Stimulated activated CD4-positive, alpha-beta T cell treated with anti-CD3 and anti-CD28 coated beads, Interleukin-15, amount 100 ng/mL, for 1 hour (primary cell): ENCODE data around the gene ALDH9A1.
A peak's percentile ranks its signal among the peaks of the same experiment; 100 is the strongest.
"Not testable (repeated sequence)": the region's sequence is repeated elsewhere in the genome, so short reads cannot be mapped to it uniquely, and the experiment has no call there.

Source experiments
- DNase-seq, 2 donors: peaks; one replicate each; pipeline ENCODE4 v3.0.0-alpha.2; 2020; ENCODE audit warnings: low read depth in 1 of 2, low spot score in 1 of 2

The ALDH9A1 gene

DNA sequence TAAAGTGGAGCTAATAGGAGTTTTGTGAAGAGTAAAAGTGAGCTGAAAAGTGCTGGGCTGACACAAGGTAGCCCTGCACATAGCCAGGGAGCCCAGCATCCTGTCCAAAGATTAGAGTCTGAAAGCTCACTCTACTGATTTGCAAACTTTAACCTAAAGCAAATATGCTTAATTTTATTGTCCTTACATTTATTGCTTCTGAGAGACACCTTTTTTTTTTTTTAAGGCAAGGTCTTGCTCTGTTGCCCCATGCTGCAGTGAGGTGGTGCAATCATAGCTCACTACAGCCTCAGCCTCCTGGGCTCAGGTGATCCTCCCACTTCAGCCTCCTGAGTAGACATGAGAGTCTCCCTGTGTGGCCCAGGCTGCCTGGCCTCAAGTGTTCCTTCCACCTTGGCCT is 50.8 kb downstream of the ALDH9A1 start:
- no peak for DNase-seq

DNA sequence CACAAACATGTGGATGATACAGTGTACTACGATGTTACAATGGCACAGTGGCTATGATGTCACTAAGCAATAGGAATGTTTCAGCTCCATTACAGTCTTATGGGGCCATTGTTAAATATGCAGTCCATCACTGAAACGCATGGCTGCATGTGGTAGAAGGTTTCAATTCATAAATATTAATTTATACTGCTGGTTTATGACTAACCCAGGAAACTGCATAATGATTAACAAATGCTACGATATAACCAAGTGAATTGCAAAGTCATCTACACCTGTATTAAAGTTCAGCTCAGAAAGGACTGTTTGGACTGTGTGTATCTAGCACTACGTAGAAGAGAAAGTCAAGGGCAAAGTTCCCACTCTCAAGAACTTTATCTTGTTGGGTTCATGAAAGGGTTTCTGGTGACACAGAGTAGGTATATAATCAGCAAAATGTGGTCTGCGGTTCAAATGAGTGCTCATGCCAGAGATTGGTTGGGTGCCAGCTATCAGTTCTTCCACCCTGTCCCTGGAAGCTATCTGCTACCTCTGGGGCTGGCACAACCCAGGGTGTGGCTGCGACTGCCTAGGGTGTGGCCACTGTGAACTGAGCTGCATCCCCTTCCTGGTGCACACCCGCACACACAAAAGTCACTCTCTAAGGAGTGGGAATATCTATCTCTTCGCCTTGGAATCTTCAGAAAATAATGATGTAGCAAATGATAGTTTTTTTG is 52.6 kb downstream of the ALDH9A1 start:
- DNase-seq: no peak

DNA sequence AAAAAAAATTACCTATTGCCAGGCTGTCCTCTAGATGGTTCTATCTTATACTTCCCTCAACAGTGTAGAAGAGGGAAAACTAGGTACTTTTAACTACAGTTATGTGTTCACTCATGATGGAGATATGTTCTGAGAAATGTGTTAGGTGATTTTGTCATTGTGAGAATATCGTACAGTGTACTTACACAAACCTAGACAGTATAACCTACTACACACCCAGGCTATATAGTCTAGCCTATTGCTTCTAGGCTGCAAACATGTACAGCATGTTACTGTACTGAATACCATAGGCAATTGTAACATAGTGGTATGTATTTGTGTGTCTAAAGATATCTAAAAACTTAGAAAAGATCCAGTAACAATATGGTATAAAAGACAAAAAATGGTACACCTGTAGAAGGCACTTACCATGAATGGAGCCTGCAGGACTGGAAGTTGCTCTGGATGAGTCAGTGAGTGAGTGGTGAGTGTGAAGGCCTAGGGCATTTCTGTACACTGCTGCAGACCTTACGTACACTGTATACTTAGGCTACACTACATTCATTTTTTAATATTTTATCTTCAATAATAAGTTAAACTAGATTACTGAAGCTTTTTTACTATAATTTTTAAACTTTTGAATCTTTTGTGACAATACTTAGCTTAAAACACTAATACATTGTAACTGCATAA is 54.2 kb downstream of the ALDH9A1 start:
- DNase-seq: no peak

DNA sequence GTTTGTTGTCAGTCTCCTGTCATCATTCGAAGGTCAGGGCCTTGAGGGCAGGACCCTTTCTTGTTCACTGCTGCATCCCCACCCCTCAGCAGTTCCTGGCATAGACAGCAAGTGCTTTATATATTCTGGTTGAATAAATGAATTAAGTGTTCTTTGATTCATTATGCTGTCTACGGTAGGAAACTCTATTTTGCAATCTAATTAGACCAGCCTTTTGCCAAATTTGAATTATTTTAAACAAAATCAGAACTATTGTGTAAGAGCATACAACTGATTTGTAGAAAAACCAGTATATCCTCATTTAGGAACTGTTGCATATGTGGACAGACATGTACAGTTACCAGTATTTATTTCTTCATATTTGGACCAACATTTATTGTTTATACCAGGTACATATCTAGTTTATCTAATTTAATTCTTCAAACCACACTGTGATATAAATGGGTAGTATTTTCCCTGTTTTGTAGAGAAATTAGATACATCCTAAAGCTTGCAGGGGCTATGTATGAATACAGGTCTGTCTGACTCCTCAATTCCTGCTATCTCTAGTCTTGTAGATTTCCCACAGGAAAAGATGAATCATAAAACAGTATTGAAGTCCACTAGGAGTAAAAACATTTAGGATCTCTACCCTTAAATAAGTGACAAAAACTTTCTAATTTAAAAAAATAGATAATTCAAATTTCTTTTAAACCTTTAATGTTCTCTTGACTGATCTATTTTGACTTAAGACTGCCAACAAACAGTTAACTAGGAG is 57.0 kb downstream of the ALDH9A1 start:
- DNase-seq: no peak

DNA sequence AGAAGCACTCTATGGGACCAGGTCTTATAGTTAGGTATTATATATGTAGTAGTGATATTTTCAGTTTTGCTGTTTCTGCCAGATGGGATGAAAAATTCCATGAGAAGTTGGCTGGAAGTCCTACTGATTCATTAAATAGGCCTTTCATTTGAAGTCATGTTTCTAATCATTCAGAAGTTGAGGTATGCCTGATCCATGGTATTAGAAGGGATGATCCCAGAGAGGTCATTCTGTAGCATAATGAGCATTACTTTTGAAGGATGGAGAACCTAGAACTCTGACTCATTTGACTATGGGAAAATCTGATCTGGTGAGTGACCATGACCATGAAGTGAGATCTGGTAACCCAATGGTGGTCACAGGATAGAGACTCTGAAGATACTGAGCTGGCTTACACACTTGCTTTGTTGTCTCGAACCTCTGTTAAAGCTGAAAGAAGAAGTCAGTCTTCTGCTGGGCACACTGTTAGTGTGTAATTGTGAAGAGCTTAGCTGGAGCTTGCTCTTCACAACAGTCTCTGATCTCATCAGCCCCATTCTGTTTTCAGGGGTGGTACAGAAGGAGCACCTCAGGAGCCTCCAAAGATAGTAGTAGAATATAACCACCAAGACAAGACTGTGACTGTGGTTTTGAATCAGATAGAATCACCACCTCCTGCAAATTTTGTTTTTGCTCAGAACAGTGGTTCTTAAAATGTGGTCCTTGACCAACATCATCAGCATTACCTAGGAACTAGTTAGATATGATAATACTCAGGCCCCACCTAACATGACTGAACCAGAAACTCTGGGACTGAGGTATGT is 58.3 kb downstream of the ALDH9A1 start:
- no peak for DNase-seq

DNA sequence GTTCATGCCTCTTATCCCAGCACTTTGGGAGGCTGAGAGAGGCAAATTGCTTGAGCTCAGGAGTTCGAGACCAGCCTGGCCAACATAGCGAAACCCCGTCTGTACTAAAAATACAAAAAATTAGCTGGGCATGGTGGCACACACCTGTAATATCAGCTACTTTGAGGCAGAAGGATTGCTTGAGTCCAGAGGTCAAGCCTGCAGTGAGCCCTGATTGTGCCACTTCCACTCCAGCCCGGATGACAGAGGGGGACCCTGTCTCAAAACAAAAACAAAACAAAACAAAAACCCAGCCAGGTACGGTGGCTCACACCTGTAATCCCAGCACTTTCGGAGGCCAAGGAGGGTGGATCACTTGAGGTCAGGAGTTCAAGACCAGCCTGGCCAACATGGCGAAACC is 60.2 kb downstream of the ALDH9A1 start:
- DNase-seq: not testable (repeated sequence)

DNA sequence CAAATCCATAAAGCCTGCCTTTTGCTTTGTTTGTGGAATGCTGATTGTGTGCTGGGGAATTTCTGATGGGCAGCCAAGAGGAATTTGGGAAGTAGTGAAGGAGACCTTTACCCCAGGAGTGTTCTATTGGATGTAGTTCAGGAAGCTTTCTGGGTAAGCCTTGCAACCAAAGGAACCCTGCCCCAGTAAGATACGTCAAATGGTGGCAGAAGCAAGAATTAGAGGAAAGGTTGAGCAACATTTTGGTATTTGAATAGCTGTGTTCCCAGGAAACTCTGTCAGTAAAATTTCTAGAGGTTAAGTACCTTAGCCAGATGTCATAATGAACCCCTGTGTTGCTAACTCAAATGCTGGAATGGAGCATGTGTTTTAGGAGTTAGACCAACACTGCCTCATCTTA is 60.9 kb downstream of the ALDH9A1 start:
- no peak for DNase-seq

DNA sequence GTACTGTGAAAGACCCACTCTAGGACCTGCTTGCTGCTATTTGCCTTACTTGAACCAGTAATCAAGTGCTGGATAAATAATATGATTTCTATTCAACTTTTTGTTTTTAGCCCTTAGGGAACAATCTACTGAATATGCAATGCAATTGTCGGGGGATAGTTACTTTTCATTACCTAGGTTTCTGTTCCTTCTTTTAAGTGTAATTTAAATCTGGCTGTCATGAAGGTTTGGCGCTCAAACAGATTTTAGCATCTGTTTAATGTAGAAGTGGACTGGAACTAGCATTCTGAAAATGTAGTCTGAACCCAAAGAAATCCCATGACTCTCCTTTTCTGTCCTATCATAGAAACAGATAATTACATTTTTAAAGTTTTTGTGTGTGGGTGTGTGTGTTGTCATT is 62.5 kb downstream of the ALDH9A1 start:
- no peak for DNase-seq

DNA sequence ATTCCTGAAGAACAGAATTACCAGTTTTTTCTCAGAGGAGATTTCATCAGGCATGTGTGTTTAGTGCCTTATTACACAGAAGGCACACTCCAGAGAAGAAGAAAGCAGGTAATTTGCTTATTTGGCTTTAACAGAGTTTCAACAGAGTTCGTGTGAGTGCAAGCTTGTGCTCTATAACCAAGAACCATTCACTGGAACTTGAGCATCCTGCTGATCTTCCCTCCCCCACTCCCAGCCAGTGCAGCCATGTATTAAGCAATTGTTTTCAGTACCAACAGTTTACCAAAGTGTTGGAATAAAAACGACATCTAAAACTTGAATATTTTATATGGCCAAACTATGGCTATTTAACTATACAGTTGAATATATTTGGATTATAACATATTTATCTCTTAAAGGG is 63.0 kb downstream of the ALDH9A1 start:
- DNase-seq: no peak

DNA sequence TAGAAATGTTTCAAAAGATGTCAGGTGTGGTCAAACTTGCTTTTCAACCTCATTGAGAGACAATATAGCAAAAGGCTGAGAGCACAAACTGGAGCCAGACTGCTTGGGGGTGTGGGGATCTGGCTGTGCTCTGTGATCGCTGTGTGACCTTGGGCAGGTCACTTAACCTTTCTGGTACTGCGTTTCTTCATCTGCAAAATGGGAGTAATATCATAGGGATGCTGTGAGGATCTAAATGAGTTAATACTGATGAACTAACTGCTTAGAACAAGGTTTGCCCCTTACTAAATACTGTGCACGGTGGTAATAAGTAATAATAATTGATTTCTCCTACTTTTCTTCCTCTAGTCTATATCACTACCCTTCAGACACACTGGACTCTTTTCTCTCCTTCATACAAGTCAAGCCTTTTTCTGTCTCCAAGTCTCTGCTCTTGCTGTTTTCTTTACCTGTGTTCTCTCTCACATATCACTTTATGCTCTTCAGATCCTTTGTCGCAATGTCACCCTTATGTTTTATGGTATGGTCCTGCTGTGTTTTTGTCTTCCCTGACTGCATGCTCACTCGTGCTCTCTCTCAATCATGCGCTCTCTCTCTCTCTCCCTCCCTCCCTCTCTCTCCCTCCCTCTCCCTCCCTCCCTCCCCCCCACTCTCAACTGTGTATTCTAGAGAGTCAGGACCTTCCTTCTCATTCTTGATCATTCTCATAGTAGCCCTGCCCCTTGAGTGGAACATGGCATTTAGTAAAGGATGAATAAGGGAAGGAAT is 64.0 kb downstream of the ALDH9A1 start:
- no peak for DNase-seq

DNA sequence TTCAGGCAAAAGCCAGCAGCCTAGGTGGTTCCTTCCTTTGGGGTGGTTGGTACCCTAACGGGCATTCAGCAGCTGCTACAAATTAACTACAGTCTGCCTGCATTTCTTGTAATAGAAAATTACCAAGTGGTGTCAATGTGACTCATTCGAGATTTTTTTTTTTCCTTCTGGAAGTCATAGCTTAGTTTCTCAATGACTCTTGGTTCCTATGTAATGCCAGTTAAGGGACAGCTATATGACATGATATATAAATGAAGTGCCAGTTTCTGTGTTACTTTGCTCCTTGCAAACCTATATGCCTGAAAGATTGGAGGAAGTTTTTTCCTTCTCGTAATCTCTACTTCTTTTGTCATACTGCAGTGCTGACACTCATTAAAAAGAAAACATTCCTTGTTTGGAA is 64.7 kb downstream of the ALDH9A1 start:
- DNase-seq: no peak

DNA sequence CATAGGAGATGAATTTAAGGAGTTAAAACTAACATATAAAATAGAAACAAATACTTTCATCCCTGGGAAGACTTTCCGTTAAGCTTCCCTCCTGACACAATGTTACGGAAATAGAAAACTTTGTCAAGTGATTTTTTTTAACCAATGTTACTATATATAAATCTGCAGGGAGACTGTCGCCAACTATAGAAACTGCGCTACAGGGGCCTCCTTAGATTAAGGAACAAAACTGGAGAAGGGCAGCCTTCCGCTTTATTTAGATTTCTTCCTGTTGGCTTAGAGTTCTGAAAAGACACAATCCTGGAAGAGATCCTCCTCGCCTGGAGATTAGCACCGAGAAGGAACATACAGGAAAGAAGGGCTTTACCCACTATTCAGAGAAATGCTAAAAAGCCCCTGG is 65.9 kb downstream of the ALDH9A1 start:
- DNase-seq: no peak

DNA sequence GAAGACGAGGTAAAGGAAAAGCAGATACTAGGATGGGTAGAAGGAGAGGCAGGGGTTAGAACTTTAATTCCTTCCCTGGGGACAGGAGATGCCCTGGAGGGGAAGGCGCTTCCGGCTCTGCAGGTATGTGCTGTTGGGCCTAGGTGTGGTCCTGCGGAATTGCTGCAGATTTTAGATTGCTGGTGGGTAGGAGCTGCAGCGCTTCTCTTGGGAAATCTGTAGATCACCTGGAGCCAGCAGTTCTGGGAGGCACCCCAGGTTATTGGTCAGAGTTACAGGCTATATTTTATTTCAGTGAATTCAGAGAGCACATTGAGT is 66.3 kb downstream of the ALDH9A1 start:
- no peak for DNase-seq

DNA sequence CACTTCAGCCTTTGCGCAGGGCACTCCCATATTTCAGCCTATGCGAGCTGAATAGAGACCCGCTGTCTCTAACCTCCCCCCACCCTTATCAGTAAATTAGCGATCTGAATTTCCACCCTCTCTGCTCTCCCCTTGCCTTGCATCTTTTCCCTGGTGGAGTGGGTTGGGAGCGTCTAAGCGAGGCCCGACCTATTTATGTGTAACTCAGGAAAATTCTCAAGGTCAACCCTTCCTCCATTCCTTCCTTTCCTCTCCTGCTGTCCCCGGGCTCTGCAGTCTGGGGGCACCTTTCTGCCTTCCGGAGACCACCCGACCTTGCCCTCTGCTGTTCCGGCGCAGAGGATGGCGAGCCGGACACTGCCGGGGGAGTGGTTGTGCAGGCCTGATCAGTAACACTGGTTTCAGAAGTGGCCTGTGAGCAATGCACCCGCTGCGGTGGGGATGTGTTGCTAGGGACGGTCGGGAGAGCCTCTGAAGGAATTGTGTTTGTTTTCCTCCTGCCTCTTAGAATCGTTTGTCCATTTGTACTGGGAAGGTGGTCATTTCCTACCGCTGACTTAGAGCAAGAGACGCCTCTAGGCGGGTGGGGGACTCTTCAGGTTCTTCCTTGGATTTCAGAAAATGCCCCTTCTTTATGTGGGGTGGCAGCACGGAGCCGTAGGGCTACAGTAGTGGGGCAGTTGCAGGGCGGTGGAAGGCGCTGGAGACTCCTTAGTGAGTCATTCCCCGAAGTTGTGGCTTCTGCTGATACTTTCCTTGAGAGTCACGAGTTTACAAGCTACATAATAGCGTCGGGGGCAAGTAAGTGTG is 66.8 kb downstream of the ALDH9A1 start:
- peak in 1 of 2 donors; percentile 9 for DNase-seq

DNA sequence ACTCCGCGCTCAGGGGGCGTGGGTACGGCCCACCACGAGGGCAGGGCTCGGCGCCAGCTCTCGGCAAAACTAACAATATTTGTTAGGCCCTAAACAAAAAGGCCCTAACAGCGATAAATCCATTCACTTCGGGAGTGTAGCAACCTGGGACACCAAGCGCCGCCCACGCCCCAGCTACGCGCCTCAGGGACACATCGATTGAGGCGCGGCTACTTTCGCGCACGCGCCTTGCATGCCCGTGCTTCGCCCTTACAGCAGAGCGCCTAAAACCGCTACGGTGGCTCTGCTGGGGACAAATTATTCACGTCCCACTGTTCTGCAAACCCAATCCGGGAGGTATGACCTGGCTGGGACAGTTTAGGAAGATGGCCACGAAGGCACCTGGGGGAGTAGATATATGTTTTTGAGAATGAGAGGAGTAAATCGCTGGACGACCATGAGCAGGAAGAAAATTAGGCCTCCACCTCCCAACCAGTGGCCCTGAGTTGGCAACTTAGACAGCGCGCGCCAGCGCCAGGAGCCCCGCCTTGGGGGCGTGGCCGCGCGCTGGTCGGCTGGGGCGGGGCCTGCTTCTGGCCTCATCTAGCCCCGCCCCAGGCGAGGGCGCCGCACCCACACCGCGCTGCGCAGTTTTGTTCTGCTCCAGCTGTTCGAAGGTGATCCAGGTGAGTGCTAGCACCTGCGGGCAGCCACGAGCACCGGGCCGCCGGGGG is 67.6 kb downstream of the ALDH9A1 start, which contains the start of gene MGST3:
TSS of gene MGST3 (plus strand) at position 606 of the 713 bp plus-strand sequence. CDS start 18,614 bp downstream, outside the sequence.
- DNase-seq: peak; percentile 85 to 87

DNA sequence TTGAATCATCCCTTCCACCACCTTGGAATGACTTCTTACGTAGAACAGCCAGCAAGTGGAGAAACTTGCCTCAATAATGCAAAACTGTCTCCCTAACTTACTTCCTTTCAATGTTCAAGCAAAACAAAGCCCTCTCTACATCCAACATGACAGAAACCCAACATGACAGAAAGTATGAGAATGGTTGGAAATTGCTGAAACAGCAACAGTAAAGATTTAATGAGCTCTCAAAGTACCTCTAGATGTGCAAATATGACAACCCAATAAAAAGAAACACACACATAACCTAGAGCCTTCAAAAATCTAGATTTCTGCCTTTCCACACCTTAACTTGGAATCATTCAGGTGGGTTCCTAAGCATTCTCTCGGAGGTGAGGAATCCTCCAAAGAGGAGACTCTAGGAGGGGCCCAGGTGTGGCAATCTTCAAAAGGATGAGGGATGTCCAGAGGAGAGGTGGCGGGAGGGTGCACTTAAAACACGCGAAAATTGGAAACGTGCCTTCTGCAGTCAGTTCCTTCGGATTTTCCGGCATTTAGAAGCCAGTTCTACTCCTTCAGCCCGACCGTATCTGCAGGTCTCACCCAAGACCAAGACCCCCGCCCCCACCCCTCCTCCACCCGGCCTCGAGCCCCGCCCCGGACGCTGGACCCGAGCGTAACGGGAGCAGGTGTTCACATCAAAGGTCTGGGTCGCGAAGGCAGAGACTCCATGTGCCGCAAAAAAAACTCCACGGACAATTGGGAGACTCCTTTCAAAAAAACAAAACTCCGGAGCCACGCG is 68.3 kb downstream of the ALDH9A1 start:
- DNase-seq: no peak

DNA sequence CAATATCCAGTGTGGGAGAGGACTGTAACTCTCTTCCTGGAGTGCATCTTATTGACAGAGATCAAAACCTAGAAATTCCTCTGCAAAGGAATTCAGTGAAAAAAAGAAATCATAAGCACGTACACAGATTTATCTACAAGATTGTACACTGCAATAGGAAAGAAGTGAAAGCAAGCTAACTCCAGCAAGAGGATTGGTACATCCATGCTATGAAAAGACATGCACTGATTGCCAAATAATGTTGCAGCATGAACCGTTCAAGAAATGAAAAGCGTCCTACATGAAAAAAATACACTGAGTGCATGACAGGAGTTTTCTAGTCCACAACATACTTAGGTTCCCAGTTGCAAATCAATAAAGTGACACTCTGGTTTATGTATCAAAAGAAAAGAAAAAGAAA is 69.2 kb downstream of the ALDH9A1 start:
- no peak for DNase-seq

DNA sequence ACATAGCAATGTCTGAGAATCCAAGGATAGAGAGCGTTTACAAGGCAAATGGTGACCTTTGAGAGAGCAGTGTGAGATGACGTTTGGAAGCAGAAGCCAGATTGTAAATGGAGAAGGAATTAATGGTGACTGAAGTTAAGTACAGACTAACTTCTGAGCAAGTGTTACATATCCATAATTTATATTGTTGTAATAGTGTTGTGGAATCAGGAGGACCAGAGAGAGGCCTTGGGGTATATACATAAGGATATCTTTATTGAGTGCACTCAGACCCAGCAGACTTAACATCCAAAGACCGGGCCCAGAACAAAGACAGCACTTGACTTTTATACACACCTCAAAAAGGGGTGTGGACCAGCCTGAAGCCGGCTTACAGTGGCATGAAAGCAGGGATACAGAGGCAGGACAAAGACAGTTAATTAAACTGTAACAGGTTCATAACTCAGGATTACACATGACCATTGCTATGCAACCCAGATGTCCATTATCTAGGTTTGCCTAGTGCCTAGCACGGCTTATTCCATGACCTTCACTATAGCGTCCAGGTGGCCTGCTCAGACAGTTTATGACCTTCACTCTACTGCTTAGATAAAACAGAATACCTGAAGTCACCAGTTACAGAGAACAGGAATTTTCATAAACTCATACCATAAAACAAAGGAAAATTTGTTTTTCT is 70.1 kb downstream of the ALDH9A1 start:
- DNase-seq: no peak
